ENCODE data around the gene ALOX5AP.

GRCh38 chr13:30748717-30749116 lies 13.4 kb downstream of the ALOX5AP start:
- TF ChIP-seq POLR2A (IDR thresholded peaks at IDR 0.05; ENCODE audit: low read length) (no peak), GATA1 (IDR thresholded peaks at IDR 0.05; ENCODE audit: low read depth, low read length) (no peak)
